IPS DF 4.7 (cell line): ENCODE measurements around the gene CRADD.
"Not testable (repeated sequence)": the region's sequence is repeated elsewhere in the genome, so short reads cannot be mapped to it uniquely, and the experiment has no call there.

ENCODE experiments used
- DNase-seq: peaks from one replicate; pipeline ENCODE4 v3.0.0-alpha.2; 2013; ENCODE audit warnings: low spot score; ENCODE audit errors: extremely low read depth

The CRADD gene

DNA sequence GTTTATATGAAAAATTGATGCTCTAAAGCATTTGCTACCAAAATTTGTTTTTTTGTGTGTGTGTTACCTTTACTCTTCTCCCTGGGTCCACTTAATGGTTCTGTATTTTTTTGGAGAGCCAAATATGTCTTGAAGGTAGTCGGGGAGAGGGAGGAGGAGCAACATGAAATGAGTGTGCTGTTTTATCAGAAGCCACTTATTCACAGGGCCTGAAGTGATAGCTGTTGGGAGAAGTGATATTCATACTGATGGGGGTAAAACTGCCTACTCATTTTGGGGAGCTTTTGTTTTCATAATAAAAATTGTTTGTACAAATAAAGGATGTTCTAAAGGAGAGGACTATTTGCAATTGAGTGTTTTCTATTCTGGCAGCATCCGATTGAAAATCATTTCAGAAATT, 29.2 kb downstream of the CRADD start:
- DNase-seq: no peak

GRCh38 chr12:93706824-93707223, 29.6 kb downstream of the CRADD start:
- no peak for DNase-seq

- DNase-seq: no peak
Observed at GRCh38 chr12:93707836-93708235, 30.7 kb downstream of the CRADD start.

DNA sequence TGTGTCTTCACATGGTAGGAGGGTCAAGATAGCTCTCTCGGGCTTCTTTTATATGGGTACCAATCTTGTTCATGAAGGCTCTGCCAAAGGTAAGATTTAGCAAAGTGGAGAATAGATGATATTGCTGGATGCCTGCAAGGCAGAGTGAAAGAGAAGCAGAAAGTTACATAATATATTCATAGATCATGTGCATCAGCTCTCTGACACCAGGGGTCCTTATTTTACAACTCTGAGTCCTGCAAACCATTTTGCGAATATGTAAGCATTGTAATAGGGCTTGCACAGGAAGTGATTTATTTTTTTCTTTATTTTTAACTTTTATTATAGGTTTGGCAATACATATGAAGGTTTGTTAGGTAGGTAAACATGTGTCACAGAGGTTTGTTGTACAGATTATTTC, 31.8 kb downstream of the CRADD start:
- DNase-seq: no peak

- DNase-seq: no peak
Observed at GRCh38 chr12:93709386-93709785, 32.2 kb downstream of the CRADD start.

GRCh38 chr12:93710574-93710926, 33.4 kb downstream of the CRADD start:
- no peak for DNase-seq

- DNase-seq: not testable (repeated sequence)
Observed at GRCh38 chr12:93711502-93711901, 34.3 kb downstream of the CRADD start.

GRCh38 chr12:93712200-93712599, 35.0 kb downstream of the CRADD start:
- DNase-seq: no peak

- no peak for DNase-seq
Observed at GRCh38 chr12:93713060-93713459, 35.9 kb downstream of the CRADD start.

GRCh38 chr12:93713800-93714199, 36.6 kb downstream of the CRADD start:
- DNase-seq: no peak

DNA sequence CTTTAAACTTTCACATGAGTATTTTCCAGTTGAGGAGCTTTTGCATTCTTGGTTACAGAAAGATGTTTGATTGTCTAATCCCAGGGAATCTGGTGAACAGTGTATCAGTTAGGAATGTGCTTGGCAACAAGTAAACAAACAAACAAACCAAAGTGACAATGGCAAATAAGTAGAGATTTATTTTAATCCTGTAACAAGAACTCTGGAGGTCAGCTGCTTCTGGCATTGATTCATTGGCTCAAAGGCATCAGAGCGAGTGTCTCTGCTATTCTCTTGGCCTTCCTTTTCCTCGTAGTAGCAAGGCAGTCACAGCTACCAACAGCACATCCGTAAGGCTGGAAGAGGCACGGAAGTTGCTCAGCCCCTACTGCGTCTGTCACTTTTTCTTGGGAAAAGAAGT, 37.2 kb downstream of the CRADD start:
- no peak for DNase-seq

GRCh38 chr12:93719710-93720109, 42.5 kb downstream of the CRADD start:
- no peak for DNase-seq

- no peak for DNase-seq
Observed at GRCh38 chr12:93720559-93720958, 43.4 kb downstream of the CRADD start.

DNA sequence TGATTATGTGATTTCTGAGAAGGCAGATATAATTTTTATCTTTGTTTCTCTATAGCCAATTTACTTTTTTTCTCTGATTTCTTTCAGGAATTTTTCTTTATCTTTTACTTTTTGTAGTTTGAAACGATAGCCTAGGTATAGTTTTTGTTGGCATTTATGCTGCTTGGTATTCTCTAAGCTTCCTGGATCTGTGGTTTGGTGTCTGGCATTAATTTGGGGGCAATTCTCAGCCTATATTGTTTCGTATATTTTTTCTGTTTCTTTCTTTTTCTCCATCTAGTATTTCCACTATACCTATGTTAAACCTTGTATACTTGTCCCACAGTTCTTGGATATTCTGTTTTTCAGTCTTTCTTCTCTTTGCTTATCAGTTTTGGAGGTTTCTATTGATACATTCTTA, 45.0 kb downstream of the CRADD start:
- no peak for DNase-seq

DNA sequence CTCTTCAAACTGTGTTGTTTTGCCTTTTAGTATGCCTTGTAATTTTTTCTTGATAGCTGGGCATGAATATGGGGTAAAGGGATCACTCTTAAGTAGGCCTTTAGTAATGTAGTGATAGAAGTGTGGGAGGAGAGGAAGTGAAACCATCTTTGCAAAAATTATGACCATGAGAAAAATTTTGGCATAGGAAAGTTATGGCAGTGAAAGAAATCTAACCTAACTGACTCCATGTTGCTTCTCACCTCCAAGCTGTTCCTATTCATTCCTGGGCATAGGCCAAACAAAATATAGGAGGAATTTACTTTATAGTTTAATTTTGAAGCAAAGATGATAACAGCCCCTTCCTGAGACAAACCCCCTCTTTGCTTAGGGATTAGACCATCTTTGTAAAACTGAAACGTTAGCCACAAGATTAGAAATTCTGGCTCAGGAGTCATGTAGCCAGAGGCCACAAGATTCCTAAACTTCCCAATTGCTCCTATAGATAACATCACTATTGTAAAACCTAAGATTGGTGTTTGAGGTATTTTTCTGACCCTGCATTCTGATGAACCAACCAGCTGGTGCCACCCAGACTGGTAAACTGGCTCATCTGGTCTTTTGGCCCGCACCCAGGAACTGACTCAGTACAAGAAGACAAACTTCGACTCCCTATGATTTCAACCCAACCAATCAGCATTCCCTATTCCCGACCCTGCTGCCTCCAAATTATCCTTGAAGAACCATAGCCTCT, 45.8 kb downstream of the CRADD start:
- DNase-seq: no peak

DNA sequence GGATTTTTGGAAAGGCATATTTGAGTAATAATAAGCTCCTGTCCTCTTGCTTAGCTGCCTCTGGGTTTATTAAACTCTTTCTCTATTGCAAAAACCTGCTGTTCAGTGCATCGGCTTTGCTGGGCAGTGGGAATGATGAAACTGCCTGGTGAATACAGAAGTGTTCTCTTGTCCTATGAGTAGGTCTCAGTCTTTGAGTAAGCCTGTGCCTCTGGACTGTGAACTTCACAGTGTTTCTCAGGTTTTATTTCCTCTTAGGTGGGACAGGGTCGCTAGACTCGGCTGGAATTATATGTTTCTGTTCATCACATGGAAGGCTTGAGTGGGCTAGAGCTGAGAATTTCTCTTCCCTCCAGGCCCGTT, 46.4 kb downstream of the CRADD start:
- DNase-seq: no peak

DNA sequence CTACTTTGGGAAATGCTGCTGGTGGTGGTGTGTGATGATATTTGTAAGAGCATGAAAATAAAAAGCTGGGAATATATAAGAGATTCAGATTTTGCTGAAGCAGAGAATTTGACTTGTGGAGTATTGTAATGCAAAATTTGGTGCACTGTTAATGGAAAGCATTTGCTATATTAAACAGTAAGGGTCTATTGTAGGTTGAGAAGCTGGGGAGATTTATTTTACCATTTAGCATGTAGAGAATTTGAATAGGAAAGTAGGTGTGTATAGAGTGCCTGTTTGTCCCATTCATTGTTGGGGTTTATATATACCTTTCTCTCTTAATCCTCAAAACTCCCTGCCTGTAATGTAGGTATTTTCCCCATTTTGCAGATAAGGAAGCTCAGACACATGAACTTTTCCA, 48.4 kb downstream of the CRADD start:
- DNase-seq: no peak

GRCh38 chr12:93727195-93727811, 50.1 kb downstream of the CRADD start:
- DNase-seq: no peak

- DNase-seq: no peak
Observed at GRCh38 chr12:93727911-93728310, 50.7 kb downstream of the CRADD start.

DNA sequence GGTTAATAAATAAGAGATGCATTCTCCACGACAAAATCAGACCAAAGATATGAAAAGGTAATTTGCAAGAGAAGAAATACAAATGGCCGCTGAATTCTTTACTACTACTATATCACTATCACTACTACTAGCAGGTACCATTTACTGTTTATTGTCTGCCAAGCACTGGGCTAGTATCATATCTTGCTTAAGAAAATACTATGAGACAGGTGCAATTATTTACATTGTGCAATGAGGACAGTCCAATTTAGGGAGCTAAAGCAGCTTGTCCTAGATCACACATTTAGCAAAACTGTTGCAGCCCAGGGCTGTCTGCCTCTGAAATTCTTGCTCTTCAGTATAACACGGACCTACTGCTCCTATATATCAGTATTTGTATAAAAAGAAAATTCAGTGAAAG, 52.8 kb downstream of the CRADD start:
- DNase-seq: no peak

DNA sequence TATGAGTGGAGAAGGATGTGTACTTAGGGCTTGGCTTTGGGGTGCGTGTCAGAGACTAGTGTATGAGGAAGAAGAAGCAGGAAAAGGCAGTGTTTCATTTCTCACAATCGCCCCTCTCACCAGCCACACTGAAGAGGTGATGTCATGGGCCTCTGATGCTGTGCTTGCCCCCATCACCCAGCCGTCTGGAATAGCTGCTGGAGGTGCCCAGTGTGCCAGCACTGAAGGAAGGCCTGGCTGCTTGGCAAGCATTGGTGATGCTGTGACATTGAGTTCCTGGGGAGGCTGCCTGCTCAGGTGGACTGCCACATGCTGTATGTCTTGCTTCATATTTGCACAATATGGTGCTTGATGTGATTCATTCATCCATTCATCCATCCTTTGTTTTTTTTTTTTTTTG, 56.2 kb downstream of the CRADD start:
- DNase-seq: no peak

- no peak for DNase-seq
Observed at GRCh38 chr12:93733928-93734327, 56.8 kb downstream of the CRADD start.

DNA sequence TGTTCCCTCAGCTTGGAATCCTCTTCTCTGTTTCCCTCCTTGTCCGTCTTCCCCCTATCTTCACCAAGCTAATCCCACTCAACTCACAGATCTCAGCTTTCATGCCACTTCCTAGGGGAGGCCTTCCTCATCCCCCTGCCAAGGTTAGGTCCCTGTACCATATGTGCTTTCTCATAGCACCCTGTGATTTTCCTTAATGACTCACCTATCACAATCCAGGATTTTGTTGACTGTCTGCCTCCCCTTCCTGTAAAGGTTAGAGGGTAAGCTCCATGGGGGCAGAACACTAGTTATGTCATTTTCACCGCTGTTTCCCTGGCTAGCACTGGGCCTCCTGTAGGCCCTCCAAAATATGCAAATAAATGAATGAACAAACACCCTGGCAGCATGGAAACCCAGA, 57.6 kb downstream of the CRADD start:
- DNase-seq: no peak
